Stimulated activated CD8-positive, alpha-beta memory T cell treated with anti-CD3 and anti-CD28 coated beads, Interleukin-2, amount 100 ng/mL, for 1 hour (primary cell): ENCODE data around the gene BSPRY.
"Not testable (repeated sequence)": the region's sequence is repeated elsewhere in the genome, so short reads cannot be mapped to it uniquely, and the experiment has no call there.

ENCODE experiments used
- DNase-seq, 2 donors: peaks; one replicate each; pipeline ENCODE4 v3.0.0-alpha.2; 2020; ENCODE audit warnings: low read depth in 2 of 2

BSPRY gene

DNA sequence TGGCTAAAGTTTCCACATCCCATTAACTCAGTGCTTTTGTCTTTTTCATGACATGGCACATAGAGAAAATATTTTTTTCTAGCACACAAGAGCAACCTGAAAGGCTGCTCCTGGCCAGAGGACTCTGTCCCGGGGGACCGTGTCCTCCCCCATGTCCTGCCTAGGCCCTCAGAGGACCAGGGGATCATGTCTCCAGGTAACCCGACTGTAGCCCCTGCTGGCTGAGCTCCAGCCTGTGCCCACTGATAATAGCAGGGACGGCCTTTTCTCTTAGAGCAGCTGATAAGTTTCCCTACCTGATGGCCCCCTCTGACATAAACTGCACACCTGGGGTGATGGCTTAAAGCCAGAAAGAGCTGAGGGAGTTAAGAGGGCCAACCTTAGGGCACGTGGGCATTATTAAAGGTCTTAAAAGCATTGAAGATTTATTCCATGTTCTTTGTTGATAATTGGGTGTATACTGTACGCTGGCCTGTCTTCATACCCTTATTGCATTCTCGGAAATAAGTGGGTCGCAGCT, 21.5 kb downstream of the BSPRY start:
- DNase-seq, result no peak

DNA sequence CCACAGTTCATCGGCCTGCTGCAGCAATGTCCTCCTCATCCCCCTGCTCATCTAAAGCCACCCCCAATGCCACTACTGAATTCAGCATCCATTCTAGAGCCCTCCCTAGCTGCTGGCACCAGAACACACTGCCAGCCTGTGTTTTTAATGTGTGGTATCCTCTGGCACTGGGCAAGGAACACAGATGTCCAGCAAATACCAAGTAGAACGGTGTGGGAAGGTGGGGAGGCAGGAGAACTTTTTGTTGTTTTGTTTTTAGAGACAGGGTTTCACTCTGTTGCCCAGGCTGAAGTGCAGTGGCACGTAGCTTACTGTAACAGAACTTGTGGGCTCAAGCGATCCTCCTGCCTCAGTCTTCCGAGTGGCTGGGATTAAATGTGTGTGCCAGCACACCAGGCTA, 22.7 kb downstream of the BSPRY start:
- no peak for DNase-seq

- DNase-seq, result no peak
Observed at GRCh38 chr9:113373256-113373655, 23.9 kb downstream of the BSPRY start.

- no peak for DNase-seq
Observed at GRCh38 chr9:113373676-113374392, 24.5 kb downstream of the BSPRY start.

DNA sequence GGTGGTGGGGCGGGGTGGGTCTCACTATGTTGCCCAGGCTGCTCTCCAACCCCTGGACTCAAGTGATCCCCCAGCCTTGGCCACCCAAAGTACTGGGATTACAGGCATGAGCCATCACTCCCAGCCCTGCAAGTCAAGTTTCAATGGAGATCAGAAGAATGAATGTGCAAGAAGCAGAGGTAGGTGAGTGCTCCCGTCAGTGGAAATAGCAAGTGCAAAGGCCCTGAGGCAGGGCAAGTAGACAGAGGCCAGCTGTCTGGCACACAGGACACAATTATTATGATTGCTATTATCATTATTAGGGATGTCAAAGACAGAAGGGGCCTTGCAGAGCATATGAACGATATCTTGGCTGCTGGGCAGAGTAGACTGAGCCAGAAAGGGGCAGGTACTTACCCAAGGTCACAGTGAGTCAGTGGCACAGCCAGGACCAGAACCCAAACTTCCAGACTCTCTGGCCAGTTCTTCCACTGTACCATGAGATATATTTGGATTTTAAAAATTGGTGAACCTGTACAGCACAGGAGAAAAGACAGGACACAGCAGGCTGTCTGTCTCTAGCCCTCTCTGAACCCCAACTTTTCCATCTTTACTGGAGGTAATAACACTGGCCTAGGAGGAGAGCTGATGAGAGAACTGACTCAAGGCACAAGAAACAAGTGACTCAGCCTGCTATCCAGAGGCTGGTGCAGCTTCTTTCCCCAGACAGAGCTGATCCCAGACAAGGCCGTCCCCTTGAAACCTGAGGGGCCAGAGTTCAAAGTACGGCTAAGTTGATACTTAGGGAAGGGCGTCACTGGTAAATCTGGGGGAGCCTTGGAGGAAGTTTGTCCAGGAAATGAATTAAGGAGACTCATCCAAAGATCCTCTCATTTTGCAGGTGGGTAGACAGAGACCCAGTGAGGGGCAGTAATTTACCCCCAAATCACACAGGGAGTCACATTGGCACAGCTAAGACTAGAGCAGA, 26.0 kb downstream of the BSPRY start:
- no peak for DNase-seq

DNA sequence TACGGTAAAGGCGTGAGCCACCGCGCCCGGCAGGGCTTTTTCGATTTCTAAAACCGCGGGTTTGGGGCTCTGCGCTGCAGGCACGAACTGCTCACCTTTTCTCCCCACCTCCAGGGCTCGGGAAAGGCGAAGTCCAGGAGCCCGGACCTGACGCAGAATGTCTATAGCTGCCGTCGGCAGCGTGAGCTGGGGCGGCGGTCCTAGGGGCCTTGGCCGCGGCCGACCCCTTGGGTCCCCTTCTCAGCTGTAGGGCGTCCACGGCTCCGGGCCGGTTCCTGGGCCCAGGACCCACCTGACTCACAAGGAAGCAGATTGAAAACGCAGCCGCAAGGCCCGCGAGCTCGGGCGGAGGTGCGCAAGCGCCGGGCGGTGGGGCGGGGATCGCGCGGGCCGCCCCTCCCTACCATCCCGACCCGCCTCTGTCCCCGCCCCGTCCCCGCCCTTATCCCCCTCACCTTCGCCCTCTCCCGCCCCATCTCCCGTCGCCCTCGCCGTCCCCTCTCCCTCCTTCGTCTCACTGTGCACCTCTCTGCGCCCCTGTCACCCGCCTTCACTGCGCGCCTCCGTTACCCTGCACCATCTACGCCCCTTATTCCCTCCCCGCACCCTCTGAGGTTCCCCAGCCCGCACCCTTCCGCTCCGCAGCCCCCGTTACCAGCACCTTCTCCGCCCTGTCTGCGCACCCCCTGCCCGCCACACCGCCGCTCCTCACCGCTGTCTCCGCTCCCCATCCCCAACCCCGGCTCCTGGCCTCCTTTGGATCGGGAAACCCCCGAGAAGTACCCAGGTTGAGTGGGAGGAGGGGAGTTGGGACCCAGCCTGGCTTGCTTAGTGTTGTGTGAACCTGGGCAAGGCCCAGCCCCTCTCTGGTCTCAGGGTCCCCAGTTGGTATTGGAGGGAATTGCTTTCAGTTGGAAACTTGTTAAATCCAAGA, 27.6 kb downstream of the BSPRY start, which contains the start of gene HDHD3:
Gene HDHD3 (minus strand): TSS at position 353 of the 934 bp plus-strand sequence. CDS start 2,632 bp downstream, outside the sequence.
- peak; percentile 66 to 68 for DNase-seq

- DNase-seq, result not testable (repeated sequence)
Observed at GRCh38 chr9:113379094-113379828, 29.9 kb downstream of the BSPRY start.

GRCh38 chr9:113379829-113380210, 30.5 kb downstream of the BSPRY start:
- DNase-seq, result not testable (repeated sequence)

DNA sequence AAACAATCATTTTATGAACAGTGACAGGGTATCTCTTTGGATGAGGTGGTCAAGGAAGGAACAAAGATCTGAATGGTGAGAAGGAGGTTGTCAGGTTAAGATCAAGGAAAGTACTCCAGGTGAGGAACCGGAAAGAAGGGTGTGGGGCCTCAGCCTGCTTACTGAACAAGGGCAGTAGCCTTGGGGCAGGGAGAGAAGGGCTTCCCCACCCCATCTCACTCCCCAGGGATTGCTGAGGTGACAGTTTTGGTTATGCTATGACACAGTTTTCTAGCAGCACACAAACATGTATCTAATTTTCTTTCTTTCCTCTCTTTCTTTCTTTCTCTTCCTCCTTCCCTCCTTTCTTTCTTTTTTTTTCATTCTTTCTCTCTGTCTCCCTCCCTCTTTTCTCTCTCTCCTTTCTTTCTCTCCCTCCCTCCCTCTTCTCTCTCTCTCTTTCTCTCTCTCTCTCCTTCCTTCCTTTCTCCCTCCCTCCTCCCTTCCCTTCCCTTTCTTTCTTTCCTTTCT, 31.6 kb downstream of the BSPRY start:
- no peak for DNase-seq

DNA sequence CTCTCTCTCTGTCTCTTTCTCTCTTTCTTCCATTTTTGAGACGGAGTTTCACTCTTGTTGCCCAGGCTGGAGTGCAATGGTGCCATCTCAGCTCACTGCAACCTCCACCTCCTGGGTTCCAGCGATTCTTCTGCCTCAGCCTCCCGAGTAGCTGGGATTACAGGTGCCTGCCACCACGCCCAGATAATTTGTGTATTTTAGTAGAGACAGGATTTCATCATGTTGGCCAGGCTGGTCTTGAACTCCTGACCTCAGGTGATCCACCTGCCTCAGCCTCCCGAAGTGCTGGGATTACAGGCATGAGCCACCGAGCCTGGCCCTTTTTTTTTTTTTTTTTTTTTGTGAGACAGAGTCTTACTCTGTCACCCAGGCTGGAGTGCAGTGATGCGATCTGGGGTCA, 32.1 kb downstream of the BSPRY start:
- DNase-seq, result not testable (repeated sequence)

GRCh38 chr9:113381909-113382411, 32.6 kb downstream of the BSPRY start:
- DNase-seq, result no peak

DNA sequence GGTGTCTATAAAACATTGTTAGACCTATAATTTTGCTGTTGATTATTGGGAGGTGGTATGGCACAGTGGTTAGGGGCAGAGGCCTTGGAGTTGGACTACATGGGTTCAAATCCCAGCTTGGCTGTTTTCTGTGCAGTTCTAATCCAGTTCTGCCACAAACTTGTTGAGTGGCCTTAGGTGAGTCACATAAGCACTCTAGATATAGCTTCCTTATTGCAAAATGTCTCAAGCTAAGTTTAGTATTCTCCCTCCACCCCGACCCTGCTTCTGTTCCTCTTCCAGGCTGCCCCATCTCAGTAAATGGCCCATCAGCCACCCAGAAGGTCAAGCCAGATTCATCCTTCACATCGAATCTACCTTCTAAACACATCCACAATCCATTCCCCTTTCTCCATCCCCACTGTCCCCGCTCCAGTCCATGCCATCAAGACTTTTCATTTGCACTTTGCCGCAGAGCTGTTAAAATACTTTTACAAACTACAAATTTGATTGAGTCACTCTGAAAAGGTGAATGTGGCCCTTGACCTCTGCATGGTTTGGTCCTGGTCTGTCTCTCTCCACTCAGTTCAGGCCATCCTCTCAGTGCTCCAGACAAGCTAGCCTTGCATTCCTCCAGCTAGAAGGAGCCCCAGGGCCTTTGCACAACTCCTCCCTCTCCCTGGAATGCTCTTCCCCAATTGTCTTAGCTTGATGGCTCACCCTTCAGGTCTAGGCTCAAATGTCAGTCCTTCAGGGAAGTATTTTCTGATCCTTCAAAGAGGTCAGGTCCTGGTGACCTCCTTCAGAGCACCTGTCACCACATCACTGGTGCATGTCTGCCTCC, 37.4 kb downstream of the BSPRY start:
- no peak for DNase-seq

- DNase-seq, result no peak
Observed at GRCh38 chr9:113387560-113388230, 38.4 kb downstream of the BSPRY start.

DNA sequence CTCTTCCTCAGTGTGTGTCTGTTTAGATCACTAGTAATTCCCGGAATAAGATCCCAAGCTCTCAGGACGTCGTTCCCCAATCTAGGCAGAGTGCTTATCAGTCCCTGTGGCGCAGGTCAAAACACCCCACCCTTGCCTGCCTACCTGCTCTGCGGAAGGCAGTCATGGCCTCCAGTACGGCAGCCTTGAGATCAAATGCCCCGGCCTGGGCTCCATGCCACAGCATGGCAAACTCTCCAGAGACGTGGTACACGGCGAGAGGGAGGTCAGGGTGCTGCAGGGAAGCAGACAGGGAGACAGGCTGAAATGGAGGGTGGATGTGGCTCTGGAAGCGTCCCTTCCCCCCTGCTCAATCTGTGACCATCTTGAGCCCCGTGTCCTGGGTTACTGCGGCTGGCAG, 39.5 kb downstream of the BSPRY start:
- DNase-seq, result no peak

DNA sequence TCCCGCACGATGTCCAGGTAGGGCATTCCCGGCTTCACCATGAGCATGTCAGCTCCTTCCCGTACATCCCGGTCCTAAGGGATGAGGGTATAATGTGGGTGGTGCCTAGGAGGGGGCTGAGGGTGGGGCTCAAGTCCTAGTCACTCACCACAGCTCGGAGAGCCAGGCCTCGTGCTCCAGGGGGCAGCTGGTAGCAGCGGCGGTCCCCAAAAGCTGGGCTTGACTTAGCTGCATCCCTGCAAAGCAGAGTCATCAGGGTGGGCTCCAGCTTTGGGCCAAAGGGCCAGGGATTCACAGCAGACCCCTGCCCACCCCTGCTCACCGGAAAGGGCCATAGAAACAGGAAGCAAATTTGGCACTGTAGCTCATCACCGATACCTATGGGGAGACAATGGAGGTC, 40.1 kb downstream of the BSPRY start:
- DNase-seq, result no peak

- no peak for DNase-seq
Observed at GRCh38 chr9:113390192-113390960, 41.0 kb downstream of the BSPRY start.

DNA sequence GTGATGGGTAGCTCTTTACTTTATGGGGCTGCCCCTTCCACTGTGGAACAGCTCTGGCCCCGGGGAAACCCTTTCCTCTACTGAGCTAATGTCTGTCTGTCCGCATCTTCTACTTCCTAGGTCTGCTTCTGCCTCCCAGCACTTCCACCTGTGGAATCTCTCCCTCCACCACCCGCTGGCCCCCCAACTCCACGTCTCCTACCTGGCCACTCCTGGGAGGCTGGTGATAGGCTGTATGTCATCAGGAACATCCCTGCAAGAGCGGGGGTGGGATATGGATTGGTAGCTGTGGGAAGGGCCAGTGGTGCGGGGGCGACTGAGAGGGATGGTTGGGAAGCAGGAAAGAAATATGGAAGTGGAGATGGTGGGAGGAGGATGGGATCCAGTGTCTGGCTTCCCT, 42.6 kb downstream of the BSPRY start:
- DNase-seq, result no peak

- no peak for DNase-seq
Observed at GRCh38 chr9:113393281-113393680, 43.9 kb downstream of the BSPRY start.
